GM23248 (cell line): ENCODE data around the gene GDF3.

Experiments used
- EZH2 ChIP-seq: fragments of 200-600 bp; sonication (generic); IDR thresholded peaks from 2 replicates; pipeline ENCODE4 v1.6.1; 2018; ENCODE audit warnings: antibody characterized with exemption, mild to moderate bottlenecking; ENCODE audit not compliant: insufficient read depth, poor library complexity, severe bottlenecking
- EZH2phosphoT487 ChIP-seq: fragments of 200-600 bp; sonication (generic); IDR thresholded peaks from 2 replicates; pipeline ENCODE4 v1.6.1; 2018; ENCODE audit warnings: antibody characterized with exemption, moderate library complexity, mild to moderate bottlenecking, low read depth; ENCODE audit not compliant: insufficient read depth

GRCh38 chr12:7642876-7643309 lies 52.7 kb downstream of the GDF3 start:
- TF ChIP-seq EZH2phosphoT487 (no peak), EZH2 (no peak)
